Renal cortex interstitium (tissue), 11 donors: ENCODE measurements around the gene NEBL. TPM values are rescaled to one million over a fixed set of nuclear protein-coding genes. Genes with fewer than 3 reads are reported as not detected.
A peak's percentile ranks its signal among the peaks of the same experiment; 100 is the strongest.

ENCODE experiments used
- DNase-seq, 11 donors: peaks; one replicate each; pipeline ENCODE4 v3.0.0-alpha.2; 2013; ENCODE audit warnings: low read depth in 9 of 11, low spot score in 4 of 11; ENCODE audit errors: extremely low read depth in 1 of 11
- polyA plus RNA-seq, 3 donors: library from polyadenylated mRNA; unstranded; fragments of 120-200 nt; gene quantifications; one replicate each; pipeline ENCODE4 v1.2.1, GENCODE V29; 2013; ENCODE audit not compliant: insufficient read length in 3 of 3

The NEBL gene
- polyA plus RNA-seq, 3 donors = 74.3 to 91.0 (median 86.5) TPM

DNA sequence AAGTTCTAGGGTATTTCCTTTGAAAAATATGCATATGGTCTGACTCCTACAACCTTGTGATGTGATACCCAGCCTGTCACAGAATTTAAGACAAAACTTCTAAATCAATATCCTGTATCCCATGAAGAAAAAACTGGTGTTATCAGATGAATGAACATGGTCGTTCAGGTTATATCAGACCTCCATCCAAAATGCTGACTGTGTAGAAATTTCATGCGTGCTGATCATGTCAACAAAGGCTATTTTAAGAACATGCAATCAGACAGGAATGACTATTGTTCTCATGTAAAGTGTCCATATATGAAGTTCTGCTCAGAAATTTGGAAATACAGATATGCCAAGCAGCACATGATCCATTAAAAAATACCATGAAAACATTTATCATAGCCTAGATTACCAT lies 62.3 kb downstream of the NEBL start:
- DNase-seq = no peak

DNA sequence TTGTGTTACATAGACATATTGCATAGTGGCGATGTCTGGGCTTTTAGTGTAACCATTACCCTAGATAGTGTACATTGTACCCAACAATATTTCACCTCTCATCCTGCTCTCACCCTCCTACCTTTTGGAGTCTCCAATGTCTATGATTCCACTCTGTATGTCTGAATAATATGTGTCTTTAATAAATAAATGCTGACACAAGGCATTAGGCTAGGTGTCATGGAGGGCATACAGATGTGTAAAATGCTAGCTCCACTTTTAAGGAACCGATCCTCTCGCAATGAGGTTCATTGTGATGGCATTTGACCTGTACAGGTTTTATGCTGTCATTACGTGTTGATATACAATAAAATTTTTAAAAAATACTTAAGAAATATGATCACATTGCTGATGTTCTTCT lies 74.3 kb downstream of the NEBL start:
- no peak for DNase-seq

DNA sequence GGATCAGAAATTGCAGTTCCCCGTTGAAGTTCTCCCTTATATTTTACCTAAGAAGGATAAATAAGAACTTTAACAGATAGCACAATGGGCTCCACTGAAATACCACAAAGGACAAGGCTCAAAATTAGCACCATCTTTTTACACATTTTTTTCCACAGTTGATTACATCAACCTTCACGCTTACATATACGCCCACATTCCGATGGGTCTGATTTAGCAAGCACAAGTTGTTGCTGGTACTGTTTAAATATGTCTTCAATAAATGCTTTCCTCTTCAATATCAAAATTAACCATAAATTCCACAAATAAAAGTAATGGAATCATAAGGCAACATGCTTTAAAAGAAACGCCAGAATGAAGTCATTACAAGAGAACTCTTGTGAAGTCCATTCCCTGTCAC lies 79.5 kb downstream of the NEBL start:
- no peak for DNase-seq

DNA sequence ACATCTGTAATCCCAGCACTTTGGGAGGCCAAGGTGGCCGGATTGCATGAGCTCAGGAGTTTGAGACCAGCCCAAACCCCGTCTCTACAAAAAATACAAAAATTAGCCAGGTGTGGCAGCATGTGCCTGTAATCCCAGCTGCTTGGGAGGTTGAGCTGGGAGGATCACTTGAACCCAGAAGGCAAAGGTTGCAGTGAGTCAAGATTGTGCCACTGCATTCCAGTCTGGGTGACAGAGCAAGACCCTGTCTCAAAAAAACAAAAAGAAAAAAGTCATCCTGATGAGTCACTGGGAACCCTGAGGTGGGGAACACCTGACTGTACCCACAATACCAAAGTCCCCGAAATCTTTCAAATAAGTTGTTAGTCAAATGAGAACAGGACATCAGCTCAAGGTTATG lies 80.0 kb downstream of the NEBL start:
- no peak for DNase-seq

DNA sequence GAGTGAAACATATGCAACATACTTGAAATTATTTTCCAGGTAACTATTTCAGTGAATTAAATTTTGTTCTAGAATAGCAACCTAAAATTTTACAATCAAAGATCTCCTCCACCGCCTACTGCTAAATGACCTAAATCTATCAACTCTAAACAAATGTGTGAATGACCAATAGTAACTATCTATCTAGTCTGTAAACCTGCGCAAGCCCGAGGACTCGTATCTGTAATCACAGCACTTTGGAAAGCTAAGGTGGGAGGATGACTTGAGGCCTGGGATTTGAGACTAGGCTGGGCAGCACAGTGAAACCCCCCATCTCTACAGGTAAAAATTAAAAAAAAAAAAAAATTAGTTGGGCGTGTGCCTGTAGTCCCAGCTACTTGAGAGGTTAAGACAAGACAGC lies 83.0 kb downstream of the NEBL start:
- no peak for DNase-seq

DNA sequence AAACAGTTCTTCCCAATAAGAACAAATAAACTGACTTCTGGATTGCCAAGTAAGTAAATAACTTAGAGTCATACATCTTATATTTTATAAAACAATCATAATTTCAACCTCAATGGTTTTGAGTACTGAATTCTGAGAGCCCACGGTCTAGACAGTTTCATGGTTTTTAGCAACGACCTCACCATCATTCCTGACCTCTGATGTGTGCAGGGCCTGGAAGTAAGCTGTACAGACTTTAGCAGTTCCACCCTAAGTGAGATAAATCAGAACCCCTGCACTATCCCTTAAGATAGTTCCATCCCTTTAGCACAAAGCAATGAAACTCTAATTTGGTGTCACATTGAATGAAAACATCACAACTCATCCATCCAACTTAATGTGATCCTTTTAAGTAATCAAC lies 86.0 kb downstream of the NEBL start:
- peak in 3 of 11 donors; percentile 3 to 9 (median 6) for DNase-seq

DNA sequence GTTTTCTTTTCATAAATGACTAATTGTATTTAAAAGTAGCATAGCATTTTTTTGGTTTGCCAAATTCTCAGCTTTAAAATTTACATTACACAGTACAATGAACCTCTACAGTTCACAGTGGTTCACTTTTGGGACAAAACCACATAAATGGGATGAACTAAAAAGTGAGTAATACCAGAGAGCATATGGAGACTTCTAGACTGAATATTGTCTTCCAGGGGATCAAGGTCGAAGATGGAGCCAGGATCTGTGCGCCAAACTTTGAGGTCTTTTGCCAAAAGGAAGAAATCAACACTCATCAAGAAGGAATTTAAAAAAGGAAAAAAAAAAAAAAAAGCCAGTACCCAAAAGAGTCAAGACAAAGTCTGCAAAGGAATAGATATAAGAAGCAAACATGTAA lies 87.5 kb downstream of the NEBL start:
- no peak for DNase-seq

DNA sequence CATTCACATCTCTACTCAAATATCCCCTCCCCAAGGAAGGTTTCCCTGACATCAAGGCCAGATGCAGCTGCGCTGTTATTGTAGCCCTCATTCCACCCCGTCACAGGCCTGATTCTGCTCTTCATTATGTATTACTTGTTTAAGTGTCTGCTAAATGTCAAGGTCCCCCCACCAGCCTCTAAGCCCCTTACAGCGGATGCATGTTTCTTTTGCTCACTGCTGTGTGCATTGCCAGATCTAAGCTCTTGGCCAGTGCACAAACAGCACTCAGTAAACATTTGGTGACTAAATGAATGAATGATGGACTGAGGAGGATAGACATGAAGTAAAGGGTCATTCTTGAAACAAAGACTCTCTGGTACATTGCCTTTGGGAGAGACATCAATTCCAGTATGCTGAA lies 90.6 kb downstream of the NEBL start:
- DNase-seq = no peak

DNA sequence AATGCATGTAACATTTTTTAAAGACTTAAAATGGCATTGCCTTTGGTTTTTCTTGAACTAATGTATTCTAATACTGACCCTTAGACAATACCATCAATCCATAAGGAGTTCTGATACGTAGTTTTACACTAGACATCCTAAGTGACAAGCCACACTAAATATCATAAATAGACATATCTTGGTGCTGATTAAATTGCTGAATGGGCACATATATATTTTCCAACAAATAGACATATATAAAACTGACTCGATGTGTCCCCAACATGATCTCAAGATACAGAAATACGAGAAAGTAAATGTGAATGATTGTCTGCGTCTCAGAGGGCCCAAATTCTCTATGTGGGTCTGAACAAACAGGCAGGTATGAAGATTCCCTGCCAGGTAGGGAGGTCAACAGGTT lies 99.8 kb downstream of the NEBL start:
- no peak for DNase-seq

DNA sequence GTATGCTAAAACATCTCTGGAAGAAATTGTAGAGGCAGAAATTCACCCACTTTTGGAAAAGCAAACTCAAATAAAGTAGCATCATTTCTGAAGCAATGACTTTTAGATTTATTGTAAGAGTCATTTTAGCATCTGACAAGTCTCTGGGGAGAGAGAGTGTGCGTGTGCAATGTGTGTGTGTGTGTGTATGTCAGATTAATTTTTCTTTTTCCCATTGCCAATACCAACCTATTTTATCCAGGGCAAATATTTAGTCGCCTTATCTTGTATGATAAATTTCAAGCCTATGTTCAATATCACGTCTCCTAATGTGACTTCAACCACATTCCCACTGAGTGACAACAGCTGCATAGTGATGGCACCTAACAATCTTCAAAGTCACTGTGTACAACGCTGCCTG lies 101.7 kb downstream of the NEBL start:
- DNase-seq = no peak

DNA sequence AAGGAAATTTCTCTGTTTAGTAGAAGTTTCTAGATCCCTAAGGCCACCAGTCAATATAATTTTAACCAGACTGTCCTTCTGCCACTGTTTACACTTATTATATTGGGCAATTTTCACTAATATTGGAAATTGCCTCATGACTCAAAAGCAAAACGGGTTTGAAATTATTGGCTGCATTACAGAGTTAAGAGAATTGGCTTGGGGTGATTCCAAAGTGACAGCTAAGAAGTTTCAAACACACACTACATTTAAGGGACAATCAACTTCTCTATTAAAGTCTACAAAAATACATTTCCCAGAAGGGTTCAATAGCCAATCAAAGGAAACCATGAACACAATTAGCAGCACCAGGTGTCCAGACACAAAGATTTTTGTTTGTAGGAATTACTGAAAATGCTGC lies 111.9 kb downstream of the NEBL start:
- DNase-seq = no peak

DNA sequence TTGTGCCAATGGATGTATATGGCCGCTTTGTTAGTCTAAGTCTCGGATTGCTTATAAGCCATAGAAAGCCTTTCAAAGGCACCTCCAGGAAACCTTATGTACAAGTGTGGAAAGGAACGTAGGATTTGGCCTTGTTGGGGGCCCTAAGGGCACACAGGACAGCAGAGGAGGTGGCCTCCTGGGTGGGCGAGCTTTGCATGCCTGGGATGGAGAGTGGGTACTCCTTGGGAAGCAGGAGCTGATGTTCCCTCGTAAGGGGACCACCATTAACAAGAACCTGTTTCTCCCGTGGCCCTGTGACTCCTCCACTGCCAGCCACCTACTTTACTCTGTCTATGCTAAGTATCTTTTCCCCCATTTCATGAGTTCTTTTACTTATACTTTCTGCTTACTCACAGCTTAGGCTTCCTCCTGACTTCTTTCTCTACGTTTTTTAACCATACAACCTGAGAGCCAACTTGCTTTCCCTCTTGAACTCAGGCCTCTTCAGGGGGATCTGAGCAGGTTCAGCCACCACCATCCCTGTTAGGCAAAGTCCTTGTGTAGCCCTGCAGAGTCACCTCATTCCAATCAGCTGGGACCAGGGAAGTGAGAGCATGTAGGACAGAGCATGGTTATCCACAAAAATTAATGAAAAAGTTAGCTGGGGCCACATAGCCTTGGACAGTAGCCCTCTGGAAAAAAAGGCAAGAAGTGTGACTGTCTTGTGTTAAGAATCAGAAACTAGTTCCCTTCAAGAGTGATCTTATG lies 118.9 kb downstream of the NEBL start:
- no peak for DNase-seq

DNA sequence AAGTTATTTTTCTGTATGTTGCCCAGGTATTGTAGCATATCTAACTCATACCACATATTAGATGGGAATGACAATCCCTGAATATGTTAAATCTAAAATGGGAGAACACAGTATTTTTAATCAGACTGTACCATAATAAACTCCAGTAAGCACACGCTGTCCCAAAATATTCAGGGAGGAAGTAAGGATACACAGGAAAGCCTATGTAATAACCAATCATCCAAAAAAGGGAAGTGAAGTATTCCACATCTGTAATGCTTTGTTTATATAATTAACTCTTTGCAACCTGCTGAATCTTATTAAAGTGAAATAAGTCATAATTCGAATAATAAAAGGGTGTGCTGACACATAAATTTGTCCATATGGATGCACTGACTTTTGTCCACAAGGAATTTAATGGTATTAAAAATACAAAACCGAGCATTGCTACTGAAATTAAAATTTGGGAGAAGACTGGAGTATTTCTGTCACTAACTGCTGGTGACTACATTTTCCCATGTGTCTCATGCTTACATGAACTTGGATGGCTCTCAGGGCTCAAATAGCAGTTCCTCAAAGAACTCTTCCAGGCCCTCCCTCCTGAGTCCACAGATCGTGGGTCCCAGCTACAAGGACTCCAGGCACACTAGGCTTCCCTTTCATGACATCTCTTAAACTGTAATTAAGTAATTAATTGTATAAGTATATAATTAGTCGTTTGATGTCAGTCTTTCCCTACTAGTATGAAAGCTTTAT lies 120.6 kb downstream of the NEBL start:
- no peak for DNase-seq

DNA sequence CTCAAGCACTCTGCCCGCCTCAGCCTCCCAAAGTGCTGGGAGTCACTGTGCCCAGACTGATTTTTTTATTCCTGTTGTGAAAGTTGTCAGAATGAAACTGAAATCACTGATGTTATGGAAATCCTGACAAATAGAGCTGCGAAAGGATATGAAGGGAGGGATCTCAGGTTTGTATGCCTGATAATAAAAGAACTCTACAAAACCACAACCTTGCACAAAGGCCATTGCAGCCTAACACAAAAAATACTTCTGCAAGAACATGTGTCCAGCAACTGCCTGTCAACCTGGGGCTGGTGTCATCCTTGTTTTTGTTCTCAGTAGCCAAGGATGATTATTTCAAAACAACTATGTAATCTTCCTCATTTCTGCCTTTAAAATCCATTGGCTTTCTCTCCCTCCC lies 126.1 kb downstream of the NEBL start:
- DNase-seq = no peak

DNA sequence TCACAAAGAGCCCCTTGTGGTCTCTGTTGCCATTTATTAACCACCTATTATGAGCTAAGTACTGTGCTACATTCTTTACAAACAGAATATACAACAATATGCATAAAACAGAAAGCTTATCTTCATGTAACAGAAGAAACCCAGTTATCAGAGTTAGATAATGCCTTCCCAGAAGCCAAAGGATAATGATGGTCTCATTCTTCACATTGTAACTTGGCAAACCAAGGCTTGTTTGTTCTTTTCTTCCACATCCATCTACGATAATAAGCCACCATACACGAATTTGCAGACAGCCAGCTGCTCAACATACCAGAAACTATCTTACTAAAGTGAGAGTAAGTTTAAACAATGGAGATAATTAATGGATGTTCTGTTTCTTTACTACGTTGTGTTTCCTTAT lies 127.6 kb downstream of the NEBL start:
- no peak for DNase-seq

DNA sequence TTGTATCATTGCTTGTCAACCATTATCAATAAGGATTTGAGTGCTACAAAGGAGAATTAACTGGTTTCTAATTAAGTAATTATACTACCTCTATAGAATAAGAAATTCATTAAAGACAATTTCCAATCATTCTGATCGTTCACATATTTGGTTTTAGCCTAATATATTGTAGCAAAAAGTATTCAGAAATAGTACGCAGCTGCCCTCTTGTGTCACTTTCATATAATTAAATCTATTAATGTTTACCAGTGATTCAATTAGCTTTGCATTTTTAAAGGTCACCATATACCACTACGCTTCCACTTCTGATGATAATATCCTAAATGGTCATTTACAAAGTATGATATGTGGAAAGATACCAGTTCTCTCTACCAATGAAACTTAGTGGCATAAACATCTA lies 128.3 kb downstream of the NEBL start:
- peak in 4 of 11 donors; percentile 9 to 20 (median 16) for DNase-seq

DNA sequence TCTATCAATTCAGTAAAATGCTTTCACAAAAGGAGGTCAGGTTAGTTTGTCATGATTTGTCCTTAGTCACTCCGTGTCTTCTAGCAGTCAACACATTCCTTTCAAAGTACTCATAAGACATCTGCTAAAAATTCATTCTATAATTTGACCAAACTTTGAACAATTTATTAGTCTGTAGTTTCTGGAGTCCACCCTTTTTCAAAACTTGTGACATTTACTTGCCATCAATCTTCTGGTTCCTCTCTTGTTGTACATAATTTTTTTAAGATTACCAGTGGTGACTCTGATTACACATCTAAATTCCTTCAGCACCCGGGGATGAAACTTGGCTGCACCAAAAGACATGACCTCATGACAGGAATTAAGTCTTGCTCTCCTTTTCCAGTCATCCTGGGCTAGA lies 130.1 kb downstream of the NEBL start:
- no peak for DNase-seq

DNA sequence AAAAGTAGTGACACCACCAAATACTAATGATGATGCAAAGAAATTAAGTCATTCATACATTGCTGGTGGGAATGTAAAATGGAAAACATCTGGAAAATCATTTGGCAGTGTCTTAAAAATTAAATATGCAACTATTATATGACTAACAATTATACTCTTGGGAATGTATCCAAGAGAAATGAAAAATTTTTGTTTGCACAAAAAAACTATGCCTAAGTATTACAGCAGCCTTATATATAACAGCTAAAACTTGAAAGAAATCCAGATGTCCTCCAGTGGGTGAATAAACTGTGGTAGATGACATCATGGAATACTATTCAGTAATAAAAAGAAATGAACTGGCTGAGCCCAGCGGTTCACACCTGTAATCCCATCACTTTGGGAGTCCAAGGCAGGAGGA lies 132.0 kb downstream of the NEBL start:
- no peak for DNase-seq

DNA sequence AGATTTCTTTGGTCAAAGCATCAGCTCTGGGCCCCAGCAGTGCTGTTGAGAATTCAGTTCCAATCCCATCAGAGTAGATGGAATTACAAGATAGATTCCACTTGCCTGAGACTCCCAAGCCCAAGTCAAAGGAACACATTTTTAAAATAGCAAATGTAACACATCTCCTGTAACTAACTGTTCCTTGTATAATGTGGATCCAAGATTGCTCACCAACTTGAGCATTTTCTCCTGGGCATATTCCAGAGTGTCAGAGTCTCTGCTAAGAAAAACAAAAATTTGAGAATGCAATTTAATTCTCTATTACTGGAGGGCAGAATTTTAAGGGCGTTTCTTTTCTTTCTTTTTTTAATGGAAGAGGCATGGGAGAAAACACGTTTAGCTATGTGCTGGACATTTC lies 136.7 kb downstream of the NEBL start:
- DNase-seq = no peak

DNA sequence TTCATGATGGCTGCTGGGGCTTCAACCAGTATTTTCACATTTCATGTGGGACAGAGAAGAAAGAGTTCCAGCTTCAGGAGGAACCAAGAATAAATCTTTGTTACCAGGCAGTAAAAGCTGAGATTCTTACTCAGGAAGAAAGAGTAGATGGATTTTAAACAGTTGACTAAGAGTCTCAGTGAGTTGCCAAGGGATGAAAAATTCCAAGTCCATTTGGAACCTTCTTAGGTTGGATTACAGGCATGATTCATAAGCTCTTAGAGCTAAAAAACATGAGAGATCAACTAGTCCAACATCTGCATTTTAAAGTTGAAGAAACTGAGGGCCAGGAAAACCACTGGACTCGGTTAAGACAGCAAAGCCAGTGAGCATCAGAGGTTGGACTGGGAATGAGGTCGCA lies 148.6 kb downstream of the NEBL start:
- no peak for DNase-seq

DNA sequence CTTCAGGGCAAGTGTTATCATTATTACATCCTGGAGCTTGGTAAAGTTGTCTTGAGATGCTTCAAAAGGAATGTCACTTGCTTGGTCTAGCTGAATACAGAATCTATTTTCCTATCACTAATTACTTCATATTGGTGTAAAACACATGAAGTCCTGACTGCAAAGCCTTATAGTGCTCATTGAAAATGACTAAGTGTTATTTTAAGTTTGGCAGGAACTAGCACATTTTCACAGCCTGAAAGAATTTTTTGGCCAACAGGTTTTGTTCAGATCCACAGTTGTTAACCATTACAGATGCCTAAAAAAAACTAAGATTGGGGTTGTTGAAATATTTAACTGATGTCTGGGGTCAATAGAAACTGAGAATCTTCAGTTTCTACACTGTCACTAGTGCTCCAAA lies 149.3 kb downstream of the NEBL start:
- no peak for DNase-seq
